ENCODE results near the gene GPR137.

GPR137 gene

DNA sequence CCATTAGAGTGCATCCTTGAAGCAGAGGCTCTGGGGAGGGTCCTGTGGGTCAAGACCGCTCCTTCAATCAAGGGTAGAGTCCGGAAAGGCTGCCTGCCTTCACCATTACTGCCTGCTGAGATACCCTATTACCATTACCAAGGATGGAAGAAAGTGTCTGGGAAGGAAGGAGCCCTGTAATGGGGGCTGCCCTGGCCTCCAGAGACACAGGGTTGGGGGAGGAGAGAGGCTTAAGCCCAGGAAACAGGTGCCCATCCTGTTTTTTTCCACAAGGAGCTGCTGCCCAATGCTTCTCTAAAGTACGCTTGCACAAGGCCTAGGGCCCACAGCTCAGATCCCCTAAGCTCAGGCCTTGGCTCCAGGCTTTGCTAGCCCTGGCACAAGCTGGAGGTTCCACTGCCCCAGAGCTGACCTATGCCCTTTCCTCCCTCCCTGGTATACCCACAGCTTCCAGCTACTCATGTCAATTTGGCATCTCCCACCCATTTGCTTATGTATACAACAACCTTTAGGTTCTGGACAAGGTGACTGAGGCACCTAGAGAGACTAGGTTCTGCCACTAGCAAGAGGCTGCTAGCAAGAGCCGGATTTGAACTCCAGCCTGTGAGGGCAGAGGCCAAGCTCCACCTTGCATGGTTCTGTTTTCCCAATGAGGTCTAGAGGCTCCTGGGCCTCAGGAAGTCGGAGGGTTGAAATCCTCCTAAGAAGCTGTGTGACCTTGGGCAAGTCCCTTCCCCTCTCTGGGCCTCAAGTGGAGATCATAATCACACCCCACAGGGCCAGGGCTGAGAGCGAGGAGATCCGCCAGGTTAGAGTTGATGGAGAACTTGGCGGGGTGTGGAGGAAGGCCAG, 35.9 kb upstream of the GPR137 start:
- no peak for DNase-seq (ENCODE audit: low spot score)

DNA sequence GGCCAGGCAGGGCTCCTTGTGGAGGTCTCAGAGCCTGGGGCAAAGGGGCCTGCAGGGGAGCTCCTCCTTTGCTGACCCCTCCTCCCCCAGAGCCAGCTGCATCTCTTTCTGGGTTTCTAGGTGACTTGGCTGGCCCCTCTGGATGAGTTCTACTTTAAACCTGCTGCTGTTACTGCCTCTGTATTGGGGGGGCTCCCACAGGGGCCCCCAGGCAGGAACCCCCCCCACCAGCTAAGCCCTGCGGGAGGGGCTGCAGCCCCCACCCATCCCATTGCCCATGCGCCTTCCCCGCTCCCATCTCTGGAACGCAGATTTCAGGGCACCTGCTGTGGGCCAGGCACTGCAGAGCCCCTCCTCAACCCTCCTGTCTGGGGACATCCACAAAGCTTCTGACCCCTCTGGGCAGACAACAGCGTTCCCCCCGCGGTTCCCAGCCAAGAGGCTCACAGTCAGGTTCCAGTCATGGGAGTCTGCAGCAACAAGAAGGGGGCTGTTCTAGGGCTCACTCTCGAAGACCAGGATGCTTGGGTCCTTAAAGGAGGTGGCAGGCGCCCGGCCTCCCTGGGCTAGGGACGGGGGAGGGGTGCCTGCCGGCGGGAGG, 35.1 kb upstream of the GPR137 start:
- DNase-seq (ENCODE audit: low spot score), result no peak

DNA sequence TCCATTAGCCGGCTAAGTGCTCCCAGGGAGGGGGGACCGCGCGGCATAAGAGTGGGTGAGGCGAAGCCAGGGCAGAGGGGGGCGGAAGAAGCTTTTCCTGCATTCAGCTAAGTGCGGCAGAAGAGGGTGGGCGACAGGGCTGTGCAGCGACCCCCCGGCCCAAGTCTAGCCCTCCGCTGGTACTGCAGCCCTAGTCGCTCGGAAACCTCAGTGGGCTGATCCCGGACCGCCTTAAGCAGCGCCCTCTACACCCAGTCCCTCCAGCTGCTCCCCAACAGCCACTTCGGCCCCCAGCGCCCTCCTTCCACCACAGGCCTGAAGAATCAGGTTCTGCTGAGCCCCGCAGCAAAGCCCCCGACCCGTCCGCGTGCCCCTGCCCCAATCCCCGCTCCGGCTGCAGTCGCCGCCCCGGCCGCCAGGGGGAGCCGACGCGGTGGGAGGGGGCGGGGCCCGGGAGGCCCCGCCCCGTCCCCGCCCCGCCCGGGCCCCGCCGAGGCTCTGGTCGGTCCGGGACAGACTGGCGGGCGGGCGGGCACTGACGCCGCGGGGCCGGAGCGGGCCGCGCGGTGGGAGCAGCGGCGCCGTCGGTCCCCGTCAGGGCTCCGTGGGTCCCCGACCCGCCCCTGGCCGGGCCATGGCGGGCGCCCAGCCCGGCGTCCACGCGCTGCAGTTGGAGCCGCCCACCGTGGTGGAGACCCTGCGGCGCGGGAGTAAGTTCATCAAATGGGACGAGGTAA, 34.5 kb upstream of the GPR137 start, which contains the start of gene PLCB3:
TSS of gene PLCB3 (plus strand) at position 515 of the 737 bp plus-strand sequence. CDS start at position 635, 120 bp downstream.
- peak; percentile 39 for DNase-seq (ENCODE audit: low spot score)

GRCh38 chr11:64251753-64252002, 34.0 kb upstream of the GPR137 start:
- no peak for DNase-seq (ENCODE audit: low spot score)

DNA sequence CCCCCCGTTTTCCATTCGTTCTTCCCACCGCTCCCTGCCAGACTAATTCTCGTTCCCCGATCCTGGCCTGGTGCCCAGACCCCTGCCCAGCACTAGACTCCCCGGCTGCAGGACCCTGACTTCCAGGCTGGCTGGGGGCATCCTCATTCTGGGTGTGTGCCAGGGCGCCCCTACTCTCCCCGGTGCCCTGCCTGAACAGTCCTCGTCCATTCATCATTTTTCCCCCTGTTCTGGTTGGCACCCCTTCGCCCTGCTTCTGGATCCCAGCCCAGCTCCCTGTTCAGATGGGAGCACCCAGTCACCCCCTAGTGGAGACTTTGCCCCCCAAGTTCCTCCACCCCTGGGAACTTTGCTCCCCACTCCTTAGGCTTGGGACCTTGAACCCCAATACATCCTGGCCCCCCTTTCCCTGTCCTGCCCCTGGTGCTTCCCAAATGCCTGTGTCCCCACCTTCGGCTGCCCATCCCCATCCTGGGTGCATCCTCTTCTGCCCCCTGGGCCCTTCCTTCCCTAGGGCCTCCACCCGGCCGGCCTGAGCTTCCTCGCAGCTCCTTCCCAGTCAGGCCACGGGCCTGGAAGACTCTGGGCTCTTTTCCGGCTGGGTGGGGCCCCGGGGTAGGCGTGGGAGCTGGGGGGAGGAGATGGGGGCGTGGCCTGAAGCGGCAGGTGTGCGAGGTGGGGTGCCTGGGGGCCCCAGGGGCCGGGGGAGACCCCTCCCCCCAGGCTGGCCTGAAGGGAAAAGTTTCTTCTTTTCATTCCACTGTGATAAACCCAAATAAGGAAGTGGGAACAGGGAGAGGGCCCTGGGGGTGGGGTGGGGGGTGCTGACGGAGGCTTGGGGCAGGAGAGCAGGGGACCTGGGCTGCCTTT, 33.4 kb upstream of the GPR137 start:
- DNase-seq (ENCODE audit: low spot score), result no peak

DNA sequence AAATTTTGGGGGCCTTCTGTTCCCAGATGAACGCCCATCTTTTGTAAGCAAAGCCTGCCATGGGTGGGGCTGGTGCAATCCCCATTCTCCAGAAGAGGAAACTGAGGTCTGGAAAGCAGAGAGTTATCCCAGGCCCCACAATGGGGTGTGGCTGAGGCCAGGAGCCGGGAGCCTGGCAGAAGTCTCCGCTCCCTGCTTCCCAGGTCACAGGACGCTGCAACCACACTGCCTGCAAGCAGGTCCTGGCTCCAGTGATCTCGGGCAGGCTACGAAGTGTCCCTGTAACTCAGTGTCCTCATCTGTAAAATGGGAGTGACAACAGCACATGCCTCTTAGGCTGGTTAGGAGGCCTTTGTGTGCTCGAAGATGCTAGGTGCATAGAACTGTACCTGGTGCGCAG, 32.6 kb upstream of the GPR137 start:
- no peak for DNase-seq (ENCODE audit: low spot score)

DNA sequence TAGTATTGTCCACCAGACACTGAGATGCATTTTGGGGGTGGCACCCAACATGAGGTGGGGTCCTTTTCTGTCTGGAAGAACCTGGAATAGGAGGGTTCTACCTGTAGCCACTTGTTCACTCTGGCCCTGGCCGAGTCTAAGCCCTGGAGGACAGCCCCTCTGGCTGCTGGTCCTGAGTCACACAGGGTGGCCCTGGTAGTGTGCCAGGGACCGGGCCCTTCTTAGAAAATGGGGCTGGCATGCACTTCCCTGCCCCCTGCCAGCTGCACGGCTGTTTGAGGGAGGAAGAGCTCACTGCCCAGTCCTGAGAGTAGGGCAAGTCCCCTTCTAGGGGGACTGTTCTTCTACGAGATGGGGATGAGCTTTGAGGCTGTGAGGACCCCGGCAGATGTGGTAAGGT, 32.2 kb upstream of the GPR137 start:
- no peak for DNase-seq (ENCODE audit: low spot score)

DNA sequence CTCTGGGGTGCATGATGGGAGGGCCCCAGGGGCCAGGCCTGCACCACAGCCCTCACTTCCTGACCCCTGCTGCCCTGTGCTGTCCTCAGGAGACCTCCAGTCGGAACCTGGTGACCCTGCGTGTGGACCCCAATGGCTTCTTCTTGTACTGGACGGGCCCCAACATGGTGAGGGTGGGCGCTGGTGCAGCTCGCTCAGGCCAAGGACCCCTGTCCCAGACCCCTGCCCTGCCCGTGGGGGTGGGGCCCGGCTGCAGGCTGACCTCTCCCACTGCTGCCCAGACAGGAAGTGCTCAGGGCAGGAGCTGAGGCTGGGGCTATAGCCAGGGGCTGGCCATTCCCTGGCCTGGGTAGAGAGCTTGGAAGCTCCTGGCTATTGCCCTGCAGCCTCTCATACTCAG, 31.3 kb upstream of the GPR137 start:
- no peak for DNase-seq (ENCODE audit: low spot score)

DNA sequence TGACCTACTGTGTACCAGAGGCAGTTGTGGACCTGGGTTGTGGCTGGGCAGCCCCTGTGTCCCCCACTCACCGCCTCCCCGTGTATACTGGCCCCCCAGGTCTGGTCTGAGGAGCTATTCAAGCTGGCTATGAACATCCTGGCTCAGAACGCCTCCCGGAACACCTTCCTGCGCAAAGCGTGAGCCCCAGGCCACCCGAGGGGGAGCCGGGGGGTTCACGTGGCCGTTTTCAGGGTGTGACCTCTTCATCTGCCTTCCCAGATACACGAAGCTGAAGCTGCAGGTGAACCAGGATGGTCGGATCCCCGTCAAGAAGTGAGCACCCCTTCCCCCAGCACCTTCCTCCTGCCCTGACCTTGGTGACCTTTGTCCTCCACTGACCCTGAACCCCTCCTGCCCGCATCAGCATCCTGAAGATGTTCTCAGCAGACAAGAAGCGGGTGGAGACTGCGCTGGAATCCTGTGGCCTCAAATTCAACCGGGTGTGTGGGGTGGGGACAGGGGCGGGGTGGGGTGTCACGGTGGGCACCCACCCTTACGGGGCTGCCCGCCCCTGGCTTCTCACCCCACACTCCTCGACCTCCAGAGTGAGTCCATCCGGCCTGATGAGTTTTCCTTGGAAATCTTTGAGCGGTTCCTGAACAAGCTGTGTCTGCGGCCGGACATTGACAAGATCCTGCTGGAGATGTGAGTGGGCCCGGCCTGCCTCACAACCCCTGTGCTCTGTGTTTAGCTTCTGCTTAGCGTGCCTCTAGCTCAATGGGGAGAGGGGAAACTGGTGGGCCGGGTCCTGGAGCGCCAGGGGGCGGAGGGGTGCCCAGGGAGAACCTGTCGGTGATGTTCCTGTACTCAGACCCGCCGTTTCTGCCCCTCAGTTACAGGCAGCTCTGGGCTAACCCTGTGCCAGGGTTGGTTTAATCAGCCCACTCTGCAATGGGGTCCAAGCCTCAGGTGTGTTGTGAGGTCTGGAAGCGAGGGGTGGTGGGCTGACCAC, 30.2 kb upstream of the GPR137 start:
- DNase-seq (ENCODE audit: low spot score), result no peak

- DNase-seq (ENCODE audit: low spot score), result no peak
These were observed 29.3 kb upstream of the GPR137 start for GRCh38 chr11:64256300-64256699.

GRCh38 chr11:64258356-64258755, 27.3 kb upstream of the GPR137 start:
- no peak for DNase-seq (ENCODE audit: low spot score)

DNA sequence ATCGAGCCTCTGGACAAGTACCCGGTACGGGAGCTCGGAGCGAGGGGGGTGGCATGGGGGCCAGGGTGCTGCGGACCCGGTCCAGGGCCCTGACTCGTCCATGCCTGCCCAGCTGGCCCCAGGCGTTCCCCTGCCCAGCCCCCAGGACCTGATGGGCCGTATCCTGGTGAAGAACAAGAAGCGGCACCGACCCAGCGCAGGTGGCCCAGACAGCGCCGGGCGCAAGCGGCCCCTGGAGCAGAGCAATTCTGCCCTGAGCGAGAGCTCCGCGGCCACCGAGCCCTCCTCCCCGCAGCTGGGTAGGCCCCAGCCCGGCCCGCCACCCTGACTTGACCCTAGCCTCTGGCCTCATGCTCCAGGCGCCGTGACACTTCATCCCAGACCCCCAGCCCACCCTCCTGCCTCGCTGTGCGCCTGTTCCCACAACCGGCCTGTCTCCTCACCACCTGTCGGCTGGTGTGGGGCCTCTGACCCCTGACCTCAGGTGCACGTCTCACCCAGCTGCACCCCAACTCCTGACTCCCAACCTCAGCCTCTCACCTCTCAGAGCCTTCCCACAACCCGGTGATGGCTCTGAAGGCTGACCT, 26.6 kb upstream of the GPR137 start:
- no peak for DNase-seq (ENCODE audit: low spot score)

- DNase-seq (ENCODE audit: low spot score), result no peak
These were observed 26.0 kb upstream of the GPR137 start for GRCh38 chr11:64259533-64260067.

GRCh38 chr11:64260147-64260708, 25.4 kb upstream of the GPR137 start:
- no peak for DNase-seq (ENCODE audit: low spot score)

DNA sequence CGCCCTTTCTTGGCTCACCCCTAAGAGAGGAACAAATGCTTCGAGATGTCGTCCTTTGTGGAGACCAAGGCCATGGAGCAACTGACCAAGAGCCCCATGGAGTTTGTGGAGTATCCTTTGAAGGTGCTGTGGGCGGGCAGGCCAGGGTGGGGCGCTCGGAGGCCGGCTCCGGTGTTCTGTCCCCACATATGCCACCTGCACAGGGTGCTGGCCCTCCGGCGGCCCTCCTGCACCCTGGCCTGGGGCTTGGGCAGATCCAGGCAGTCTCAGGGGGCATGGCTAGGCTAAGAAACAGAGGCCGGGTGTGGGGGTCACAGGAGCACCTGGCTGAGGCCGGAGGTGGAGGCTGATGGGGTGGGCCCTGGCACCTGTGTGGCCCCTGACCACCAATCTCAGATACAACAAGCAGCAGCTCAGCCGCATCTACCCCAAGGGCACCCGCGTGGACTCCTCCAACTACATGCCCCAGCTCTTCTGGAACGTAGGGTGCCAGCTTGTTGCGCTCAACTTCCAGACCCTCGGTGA, 24.0 kb upstream of the GPR137 start:
- DNase-seq (ENCODE audit: low spot score), result no peak

GRCh38 chr11:64262271-64263002, 23.2 kb upstream of the GPR137 start:
- no peak for DNase-seq (ENCODE audit: low spot score)

DNA sequence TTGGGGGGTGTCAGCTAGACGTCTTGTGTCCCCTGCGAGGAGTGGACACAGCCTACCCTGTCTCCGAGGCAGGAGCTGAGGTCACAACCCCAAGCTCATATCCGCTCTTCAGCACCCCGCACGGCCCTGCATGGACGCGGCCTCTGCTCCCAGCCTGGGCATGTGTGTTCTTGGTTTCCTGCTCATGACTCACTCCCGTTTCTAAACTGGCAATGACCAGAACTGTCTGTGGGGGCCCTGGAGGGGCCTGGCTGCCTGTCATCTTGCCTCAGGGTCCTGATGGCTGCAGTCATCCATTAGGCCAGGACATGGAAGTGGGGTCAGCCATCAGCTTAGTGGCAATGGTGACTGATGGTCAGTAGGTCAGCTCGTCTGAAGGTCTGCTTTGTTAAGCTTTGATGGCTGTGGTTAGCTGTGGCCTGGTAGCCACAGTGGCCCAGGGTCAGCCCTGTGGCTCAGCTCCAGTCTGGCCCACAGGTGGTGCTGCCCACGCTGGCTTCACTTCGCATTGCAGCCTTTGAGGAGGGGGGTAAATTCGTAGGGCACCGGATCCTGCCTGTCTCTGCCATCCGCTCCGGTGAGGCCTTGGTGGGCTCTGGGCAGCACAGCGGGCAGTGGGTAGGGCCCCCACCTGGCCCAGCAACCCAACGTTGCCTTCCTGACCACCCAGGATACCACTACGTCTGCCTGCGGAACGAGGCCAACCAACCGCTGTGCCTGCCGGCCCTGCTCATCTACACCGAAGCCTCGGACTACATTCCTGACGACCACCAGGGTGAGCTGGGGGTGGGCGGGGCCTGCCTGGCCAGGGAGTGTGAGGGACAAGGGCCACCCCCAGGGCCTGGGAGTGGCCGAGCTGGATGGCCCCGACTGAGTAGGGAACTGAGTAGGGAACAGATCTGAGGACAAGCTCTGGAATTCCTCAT, 22.4 kb upstream of the GPR137 start:
- no peak for DNase-seq (ENCODE audit: low spot score)

DNA sequence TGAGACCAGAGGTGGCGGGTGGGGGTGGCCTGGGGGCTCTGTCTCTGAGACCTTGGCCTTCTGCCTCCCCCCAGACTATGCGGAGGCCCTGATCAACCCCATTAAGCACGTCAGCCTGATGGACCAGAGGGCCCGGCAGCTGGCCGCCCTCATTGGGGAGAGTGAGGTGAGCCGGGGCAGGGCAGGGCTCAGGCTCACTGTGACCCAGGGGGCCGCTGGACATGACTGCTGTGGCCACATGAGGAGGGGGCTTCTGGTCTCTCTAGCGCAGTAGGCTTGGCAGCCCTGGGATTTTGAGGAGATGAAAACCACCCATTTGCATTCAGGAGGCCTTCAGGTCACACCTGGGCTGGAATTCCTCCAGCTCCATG, 21.7 kb upstream of the GPR137 start:
- no peak for DNase-seq (ENCODE audit: low spot score)
